GM13977 (cell line): Measurements from ENCODE around the gene SRPRA.

Experiments used
- DNase-seq: peaks from one replicate; pipeline ENCODE4 v3.0.0; 2012; ENCODE audit warnings: low spot score
- in situ Hi-C: fragments of 300-500 bp; cut with MboI; formaldehyde crosslinking; loops from one replicate; pipeline ENCODE4 v1.12.0; 2022; ENCODE audit warnings: low sequenced_read_pairs, low pct_unique_long_range_greater_than_20kb, mixed read lengths, inconsistent platforms; ENCODE audit not compliant: unreplicated experiment
- TF ChIP-seq, protein P1 (sequence below): IDR thresholded peaks from 2 replicates; pipeline ENCODE4 v1.5.1; 2012; ENCODE audit warnings: mild to moderate bottlenecking, control low read depth; ENCODE audit not compliant: insufficient read depth; ENCODE audit errors: extremely low read depth, missing control alignments

SRPRA gene

DNA sequence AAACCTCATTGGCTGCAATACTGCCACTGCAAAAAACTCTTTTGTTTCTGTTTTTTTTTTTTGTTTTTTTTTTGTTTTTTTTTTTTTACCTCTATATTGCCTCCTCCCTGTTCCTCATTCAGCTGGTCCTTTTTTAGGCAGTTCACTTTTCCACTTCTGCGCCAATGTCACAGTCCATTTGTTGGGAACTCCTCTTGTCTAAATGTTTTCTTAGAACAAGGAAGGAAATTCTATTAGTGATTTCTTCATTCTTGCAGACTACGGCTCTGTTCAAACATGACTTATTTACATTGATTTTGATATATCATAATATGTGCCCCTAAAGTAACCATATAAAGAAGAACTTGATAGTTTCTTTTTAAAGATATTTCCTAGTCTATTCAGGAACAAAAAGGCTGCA, 54.3 kb downstream of the SRPRA start:
- TF ChIP-seq, protein P1, sequence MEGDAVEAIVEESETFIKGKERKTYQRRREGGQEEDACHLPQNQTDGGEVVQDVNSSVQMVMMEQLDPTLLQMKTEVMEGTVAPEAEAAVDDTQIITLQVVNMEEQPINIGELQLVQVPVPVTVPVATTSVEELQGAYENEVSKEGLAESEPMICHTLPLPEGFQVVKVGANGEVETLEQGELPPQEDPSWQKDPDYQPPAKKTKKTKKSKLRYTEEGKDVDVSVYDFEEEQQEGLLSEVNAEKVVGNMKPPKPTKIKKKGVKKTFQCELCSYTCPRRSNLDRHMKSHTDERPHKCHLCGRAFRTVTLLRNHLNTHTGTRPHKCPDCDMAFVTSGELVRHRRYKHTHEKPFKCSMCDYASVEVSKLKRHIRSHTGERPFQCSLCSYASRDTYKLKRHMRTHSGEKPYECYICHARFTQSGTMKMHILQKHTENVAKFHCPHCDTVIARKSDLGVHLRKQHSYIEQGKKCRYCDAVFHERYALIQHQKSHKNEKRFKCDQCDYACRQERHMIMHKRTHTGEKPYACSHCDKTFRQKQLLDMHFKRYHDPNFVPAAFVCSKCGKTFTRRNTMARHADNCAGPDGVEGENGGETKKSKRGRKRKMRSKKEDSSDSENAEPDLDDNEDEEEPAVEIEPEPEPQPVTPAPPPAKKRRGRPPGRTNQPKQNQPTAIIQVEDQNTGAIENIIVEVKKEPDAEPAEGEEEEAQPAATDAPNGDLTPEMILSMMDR, result no peak
- no peak for DNase-seq
- in situ Hi-C loops, result no loop called here
